ENCODE data around the gene KRTCAP2. TPM values are rescaled to one million over a fixed set of nuclear protein-coding genes. Genes with fewer than 3 reads are reported as not detected.

KRTCAP2 gene
- polyA plus RNA-seq, 1 of the 3 experiments (the other 2 are of a cell fraction), result 238 TPM

DNA sequence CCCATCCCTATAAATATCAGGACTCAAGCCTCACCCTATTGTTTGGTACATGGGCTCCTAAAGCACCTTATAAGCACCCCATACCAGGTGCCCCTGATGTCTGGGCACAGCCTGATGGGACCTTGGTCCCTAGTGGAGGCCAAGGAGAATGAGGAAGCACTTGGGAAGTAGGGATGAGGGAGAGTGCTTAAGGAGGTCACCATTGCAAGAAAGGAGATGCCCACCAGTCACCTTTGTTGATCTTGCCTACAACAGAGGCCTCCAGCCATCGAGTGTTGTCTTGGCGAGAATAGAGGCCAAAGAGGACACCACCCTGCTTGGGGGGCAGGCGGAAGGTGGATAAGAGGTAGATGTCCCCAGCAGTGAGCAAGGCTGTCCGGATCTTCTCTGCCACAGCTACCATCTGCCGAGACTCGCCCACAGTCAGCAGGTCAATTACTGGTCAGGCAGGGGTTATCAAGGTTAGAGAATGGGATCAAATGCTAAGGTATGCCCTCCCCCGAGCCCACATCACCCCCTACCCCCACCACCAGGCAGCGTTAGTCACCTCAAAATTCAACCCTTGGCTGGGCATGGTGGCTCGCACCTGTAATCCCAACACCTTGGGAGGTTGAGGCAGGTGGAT, 33.0 kb upstream of the KRTCAP2 start:
- no peaks in the 10 kb centered on the region for H3K9me2 ChIP-seq
- CTCF ChIA-PET, result interaction anchor here (1.3 to 5.1 kb wide), 8 partner anchors 11 to 116 kb away, joined by 3 to 80 read pairs (median 19); partner anchors contain the start of genes KRTCAP2, RUSC1 and TRIM46

DNA sequence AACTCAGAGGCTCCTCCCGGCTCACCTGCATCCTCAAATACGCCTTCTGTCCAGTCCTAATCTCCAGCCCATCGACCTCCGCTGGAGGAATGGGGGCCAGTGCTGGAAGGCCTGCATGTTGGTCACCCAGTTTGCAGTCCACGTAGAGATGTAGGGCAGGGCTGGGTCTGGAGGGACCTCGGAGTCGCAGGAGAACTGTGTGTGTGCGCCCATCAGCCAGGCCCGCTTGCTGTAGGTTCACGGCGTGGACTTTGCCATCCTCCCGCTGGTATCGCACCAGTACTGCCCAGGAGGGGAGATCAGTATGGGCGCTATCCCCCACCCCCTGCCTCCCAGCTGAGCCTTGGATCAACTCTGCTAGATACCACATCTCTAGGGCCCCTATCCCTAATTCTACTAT, 31.9 kb upstream of the KRTCAP2 start:
- Histone ChIP-seq H3K9me2 (no peaks in the 10 kb centered on the region), H3K36me3 (replicated peaks in 1 of 2; ENCODE audit: control insufficient read depth in 1 of 2, insufficient read depth in 2 of 2, low read length in 1 of 2) (peaks cover 10 to 32% of the 10 kb centered on the region in 2 experiments), H3K79me2 (ENCODE audit: insufficient read depth) (peaks cover 25% of the 10 kb centered on the region), H3K4me1 (ENCODE audit: control insufficient read depth in 1 of 2, insufficient read depth in 2 of 2, low read depth in 1 of 2, low read length in 1 of 2) (peaks cover 0 to 27% of the 10 kb centered on the region in 2 experiments; a peak in 3 of 4 replicates), H3F3A (replicated peaks; ENCODE audit: insufficient read depth) (peaks cover 35% of the 10 kb centered on the region), H3K9me3 (no peaks in the 10 kb centered on the region), H4K20me1 (ENCODE audit: insufficient read depth) (no peaks in the 10 kb centered on the region), H2AFZ (ENCODE audit: low read depth) (no peak overlapping the region), H3K27me3 (ENCODE audit: insufficient read depth) (no peaks in the 10 kb centered on the region), H3K27ac (ENCODE audit: low read depth in 2 of 2, low read length in 1 of 2) (no peak overlapping the region), H3K9ac (no peak overlapping the region), H3K4me2 (no peak overlapping the region), H3K4me3 (ENCODE audit: low read depth in 2 of 2, low read length in 1 of 2) (no peak overlapping the region)
- POLR2A ChIA-PET, result no interaction called here
- CTCF ChIA-PET, result interaction anchor here (0.7 to 5.0 kb wide), 6 partner anchors 10 to 114 kb away, joined by 3 to 80 read pairs (median 12); partner anchors contain the start of genes KRTCAP2 and TRIM46
- 96% methylated on average over 14 of the region's 14 CpGs for WGBS (ENCODE audit: low lambda C conversion rate)
- DNase-seq, result no peak
- TF ChIP-seq, protein P1, sequence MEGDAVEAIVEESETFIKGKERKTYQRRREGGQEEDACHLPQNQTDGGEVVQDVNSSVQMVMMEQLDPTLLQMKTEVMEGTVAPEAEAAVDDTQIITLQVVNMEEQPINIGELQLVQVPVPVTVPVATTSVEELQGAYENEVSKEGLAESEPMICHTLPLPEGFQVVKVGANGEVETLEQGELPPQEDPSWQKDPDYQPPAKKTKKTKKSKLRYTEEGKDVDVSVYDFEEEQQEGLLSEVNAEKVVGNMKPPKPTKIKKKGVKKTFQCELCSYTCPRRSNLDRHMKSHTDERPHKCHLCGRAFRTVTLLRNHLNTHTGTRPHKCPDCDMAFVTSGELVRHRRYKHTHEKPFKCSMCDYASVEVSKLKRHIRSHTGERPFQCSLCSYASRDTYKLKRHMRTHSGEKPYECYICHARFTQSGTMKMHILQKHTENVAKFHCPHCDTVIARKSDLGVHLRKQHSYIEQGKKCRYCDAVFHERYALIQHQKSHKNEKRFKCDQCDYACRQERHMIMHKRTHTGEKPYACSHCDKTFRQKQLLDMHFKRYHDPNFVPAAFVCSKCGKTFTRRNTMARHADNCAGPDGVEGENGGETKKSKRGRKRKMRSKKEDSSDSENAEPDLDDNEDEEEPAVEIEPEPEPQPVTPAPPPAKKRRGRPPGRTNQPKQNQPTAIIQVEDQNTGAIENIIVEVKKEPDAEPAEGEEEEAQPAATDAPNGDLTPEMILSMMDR (IDR thresholded peaks at IDR 0.05), result no peak
- TF ChIP-seq MEF2A (IDR thresholded peaks at IDR 0.05; ENCODE audit: borderline replicate concordance, low read depth), result no peak
- TF ChIP-seq JUND (IDR thresholded peaks at IDR 0.05), result no peak
- TF ChIP-seq SMC3 (IDR thresholded peaks at IDR 0.05; ENCODE audit: low read depth, low read length), result no peak
- TF ChIP-seq RAD21 (IDR thresholded peaks at IDR 0.05; ENCODE audit: low read length), result no peak
- TF ChIP-seq CHD2 (IDR thresholded peaks at IDR 0.05; ENCODE audit: low read length, partially characterized antibody), result no peak
- TF ChIP-seq, protein P2, sequence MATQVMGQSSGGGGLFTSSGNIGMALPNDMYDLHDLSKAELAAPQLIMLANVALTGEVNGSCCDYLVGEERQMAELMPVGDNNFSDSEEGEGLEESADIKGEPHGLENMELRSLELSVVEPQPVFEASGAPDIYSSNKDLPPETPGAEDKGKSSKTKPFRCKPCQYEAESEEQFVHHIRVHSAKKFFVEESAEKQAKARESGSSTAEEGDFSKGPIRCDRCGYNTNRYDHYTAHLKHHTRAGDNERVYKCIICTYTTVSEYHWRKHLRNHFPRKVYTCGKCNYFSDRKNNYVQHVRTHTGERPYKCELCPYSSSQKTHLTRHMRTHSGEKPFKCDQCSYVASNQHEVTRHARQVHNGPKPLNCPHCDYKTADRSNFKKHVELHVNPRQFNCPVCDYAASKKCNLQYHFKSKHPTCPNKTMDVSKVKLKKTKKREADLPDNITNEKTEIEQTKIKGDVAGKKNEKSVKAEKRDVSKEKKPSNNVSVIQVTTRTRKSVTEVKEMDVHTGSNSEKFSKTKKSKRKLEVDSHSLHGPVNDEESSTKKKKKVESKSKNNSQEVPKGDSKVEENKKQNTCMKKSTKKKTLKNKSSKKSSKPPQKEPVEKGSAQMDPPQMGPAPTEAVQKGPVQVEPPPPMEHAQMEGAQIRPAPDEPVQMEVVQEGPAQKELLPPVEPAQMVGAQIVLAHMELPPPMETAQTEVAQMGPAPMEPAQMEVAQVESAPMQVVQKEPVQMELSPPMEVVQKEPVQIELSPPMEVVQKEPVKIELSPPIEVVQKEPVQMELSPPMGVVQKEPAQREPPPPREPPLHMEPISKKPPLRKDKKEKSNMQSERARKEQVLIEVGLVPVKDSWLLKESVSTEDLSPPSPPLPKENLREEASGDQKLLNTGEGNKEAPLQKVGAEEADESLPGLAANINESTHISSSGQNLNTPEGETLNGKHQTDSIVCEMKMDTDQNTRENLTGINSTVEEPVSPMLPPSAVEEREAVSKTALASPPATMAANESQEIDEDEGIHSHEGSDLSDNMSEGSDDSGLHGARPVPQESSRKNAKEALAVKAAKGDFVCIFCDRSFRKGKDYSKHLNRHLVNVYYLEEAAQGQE (IDR thresholded peaks at IDR 0.05; ENCODE audit: low read depth, low read length), result no peak
- TF ChIP-seq, protein P3, sequence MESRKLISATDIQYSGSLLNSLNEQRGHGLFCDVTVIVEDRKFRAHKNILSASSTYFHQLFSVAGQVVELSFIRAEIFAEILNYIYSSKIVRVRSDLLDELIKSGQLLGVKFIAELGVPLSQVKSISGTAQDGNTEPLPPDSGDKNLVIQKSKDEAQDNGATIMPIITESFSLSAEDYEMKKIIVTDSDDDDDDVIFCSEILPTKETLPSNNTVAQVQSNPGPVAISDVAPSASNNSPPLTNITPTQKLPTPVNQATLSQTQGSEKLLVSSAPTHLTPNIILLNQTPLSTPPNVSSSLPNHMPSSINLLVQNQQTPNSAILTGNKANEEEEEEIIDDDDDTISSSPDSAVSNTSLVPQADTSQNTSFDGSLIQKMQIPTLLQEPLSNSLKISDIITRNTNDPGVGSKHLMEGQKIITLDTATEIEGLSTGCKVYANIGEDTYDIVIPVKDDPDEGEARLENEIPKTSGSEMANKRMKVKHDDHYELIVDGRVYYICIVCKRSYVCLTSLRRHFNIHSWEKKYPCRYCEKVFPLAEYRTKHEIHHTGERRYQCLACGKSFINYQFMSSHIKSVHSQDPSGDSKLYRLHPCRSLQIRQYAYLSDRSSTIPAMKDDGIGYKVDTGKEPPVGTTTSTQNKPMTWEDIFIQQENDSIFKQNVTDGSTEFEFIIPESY (IDR thresholded peaks at IDR 0.05; ENCODE audit: borderline replicate concordance, low read depth), result no peak
- no peak for TF ChIP-seq POLR2AphosphoS5 (IDR thresholded peaks at IDR 0.05; ENCODE audit: low read depth, low read length)
- TF ChIP-seq, protein P4, sequence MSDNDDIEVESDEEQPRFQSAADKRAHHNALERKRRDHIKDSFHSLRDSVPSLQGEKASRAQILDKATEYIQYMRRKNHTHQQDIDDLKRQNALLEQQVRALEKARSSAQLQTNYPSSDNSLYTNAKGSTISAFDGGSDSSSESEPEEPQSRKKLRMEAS (IDR thresholded peaks at IDR 0.05; ENCODE audit: low read depth), result no peak
- no peak for TF ChIP-seq GABPA (IDR thresholded peaks at IDR 0.05; ENCODE audit: low read depth)

More for the DNA sequence above, 33.0 kb upstream of the KRTCAP2 start:
- Histone ChIP-seq H3K27ac (ENCODE audit: low read depth in 2 of 2, low read length in 1 of 2) (peak overlapping the region in 1 of 2 experiments; percentile 98; a peak in 2 of 4 replicates), H3K27me3 (ENCODE audit: insufficient read depth) (no peaks in the 10 kb centered on the region), H2AFZ (ENCODE audit: low read depth) (no peak overlapping the region), H3K9ac (no peak overlapping the region), H3K9me3 (no peaks in the 10 kb centered on the region), H3K4me1 (ENCODE audit: control insufficient read depth in 1 of 2, insufficient read depth in 2 of 2, low read depth in 1 of 2, low read length in 1 of 2) (peaks cover 0 to 29% of the 10 kb centered on the region in 2 experiments; a peak in 3 of 4 replicates), H3K36me3 (replicated peaks in 1 of 2; ENCODE audit: control insufficient read depth in 1 of 2, insufficient read depth in 2 of 2, low read length in 1 of 2) (peaks cover 14 to 30% of the 10 kb centered on the region in 2 experiments), H3K79me2 (ENCODE audit: insufficient read depth) (peaks cover 29% of the 10 kb centered on the region), H3F3A (replicated peaks; ENCODE audit: insufficient read depth) (peaks cover 30% of the 10 kb centered on the region), H3K4me2 (peak overlapping the region; percentile 99; the same call in 1 of the 2 replicates), H3K4me3 (ENCODE audit: low read depth in 2 of 2, low read length in 1 of 2) (peak overlapping the region in 1 of 2 experiments; percentile 65; a peak in 1 of 4 replicates), H4K20me1 (ENCODE audit: insufficient read depth) (no peaks in the 10 kb centered on the region)
- no peak for DNase-seq
- WGBS (ENCODE audit: low lambda C conversion rate), result 71% methylated on average over 8 of the region's 9 CpGs
- POLR2A ChIA-PET, result no interaction called here
- TF ChIP-seq RCOR1 (IDR thresholded peaks at IDR 0.05; ENCODE audit: low read length) (no peak), JUND (IDR thresholded peaks at IDR 0.05) (no peak), EP300 (IDR thresholded peaks at IDR 0.05; ENCODE audit: borderline replicate concordance in 1 of 2, low read depth in 1 of 2, low read length in 1 of 2) (no peak), CHD2 (IDR thresholded peaks at IDR 0.05; ENCODE audit: low read length, partially characterized antibody) (no peak), FOXJ3 (CRISPR knock-in tag; IDR thresholded peaks at IDR 0.05) (no peak), ELF1 (IDR thresholded peaks at IDR 0.05) (no peak), POLR2AphosphoS5 (IDR thresholded peaks at IDR 0.05; ENCODE audit: low read depth, low read length) (no peak), RXRA (IDR thresholded peaks at IDR 0.05; ENCODE audit: borderline replicate concordance, low read depth) (no peak), NFIC (IDR thresholded peaks at IDR 0.05; ENCODE audit: borderline replicate concordance) (no peak), TAF1 (IDR thresholded peaks at IDR 0.05; ENCODE audit: borderline replicate concordance, low read depth, low read length) (no peak)
- TF ChIP-seq, protein P5, sequence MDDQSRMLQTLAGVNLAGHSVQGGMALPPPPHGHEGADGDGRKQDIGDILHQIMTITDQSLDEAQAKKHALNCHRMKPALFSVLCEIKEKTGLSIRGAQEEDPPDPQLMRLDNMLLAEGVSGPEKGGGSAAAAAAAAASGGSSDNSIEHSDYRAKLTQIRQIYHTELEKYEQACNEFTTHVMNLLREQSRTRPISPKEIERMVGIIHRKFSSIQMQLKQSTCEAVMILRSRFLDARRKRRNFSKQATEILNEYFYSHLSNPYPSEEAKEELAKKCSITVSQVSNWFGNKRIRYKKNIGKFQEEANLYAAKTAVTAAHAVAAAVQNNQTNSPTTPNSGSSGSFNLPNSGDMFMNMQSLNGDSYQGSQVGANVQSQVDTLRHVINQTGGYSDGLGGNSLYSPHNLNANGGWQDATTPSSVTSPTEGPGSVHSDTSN (IDR thresholded peaks at IDR 0.05), result no peak
- TF ChIP-seq, protein P4 (IDR thresholded peaks at IDR 0.05; ENCODE audit: low read depth), result no peak
